HepG2 (cell line): ENCODE data around the gene MEI1. TPM values are rescaled to one million over a fixed set of nuclear protein-coding genes. Genes with fewer than 3 reads are reported as not detected.

Experiments used
- ATAC-seq: fragments of 200-7000 bp; cut with Tn5 transposase; 3 replicates; pipeline ENCODE4 v1.9.1; 2020; ENCODE audit warnings: mild to moderate bottlenecking, moderate library complexity
- BruUV-seq: library from RNA; stranded (reverse); fragments of 400-500 nt; replicated peaks from 2 replicates; lab custom pipeline; 2021; lab: Mats Ljungman, UMichigan
- CTCF ChIA-PET: fragments of 300-600 bp; formaldehyde crosslinking; extraction: SDS; loops from one replicate; lab custom pipeline; 2021; ENCODE audit warnings: low total read pairs, inconsistent platforms, low intra/inter-chr PET ratio; lab: Yijun Ruan, JAX
- POLR2A ChIA-PET: fragments of 350-600 bp; sonication (Branson Sonifier 250); formaldehyde crosslinking; loops from one replicate; lab custom pipeline; 2020; ENCODE audit warnings: antibody characterized with exemption, inconsistent platforms; lab: Yijun Ruan, JAX
- DNase-seq: peaks from one replicate; pipeline ENCODE4 v3.0.0-alpha.2; 2015; ENCODE audit warnings: low spot score
- FAIRE-seq: peaks from 3 replicates; lab custom pipeline; 2011; peaks lifted over from hg19 to GRCh38; lab: Jason Lieb, UNC
- H2AFZ ChIP-seq: one replicate; pipeline ENCODE4 v1.6.1; 2011; ENCODE audit warnings: low read length, inconsistent platforms
- H3K27ac ChIP-seq: fragments of 300-600 bp; 3 replicates; pipeline ENCODE4 v1.8.0; 2011; ENCODE audit warnings: mixed run types, mild to moderate bottlenecking, mixed read lengths, low read length, inconsistent platforms; ENCODE audit not compliant: insufficient read depth; ENCODE audit errors: extremely low read length
- H3K27me3 ChIP-seq, 2 experiments: fragments of 200-600 bp in 1 of 2; 2 replicates in 1 of 2; 3 replicates in 1 of 2; pipeline versions ENCODE4 v1.6.0 to v1.8.0; 2011; ENCODE audit warnings: low read length in 2 of 2, mild to moderate bottlenecking in 2 of 2, moderate library complexity in 2 of 2, inconsistent platforms in 1 of 2; ENCODE audit not compliant: insufficient read depth in 2 of 2, control insufficient read depth in 1 of 2
- H3K36me3 ChIP-seq, 2 experiments: fragments of 200-600 bp in 1 of 2; replicated peaks in 1 of 2; 2 replicates in 1 of 2; 3 replicates in 1 of 2; pipeline versions ENCODE4 v1.5.1 to v1.8.0; 2011; ENCODE audit warnings: low read length in 2 of 2, inconsistent platforms in 1 of 2; ENCODE audit not compliant: insufficient read depth in 2 of 2, control insufficient read depth in 1 of 2
- H3K4me1 ChIP-seq: 2 replicates; pipeline ENCODE4 v1.5.1; 2012; ENCODE audit warnings: low read length, inconsistent platforms; ENCODE audit not compliant: insufficient read depth
- H3K4me2 ChIP-seq: 2 replicates; pipeline ENCODE4 v1.6.0; 2011; ENCODE audit warnings: low read depth, low read length, inconsistent platforms
- H3K4me3 ChIP-seq, 3 experiments: fragments of 200-600 bp in 1 of 3; sonication (generic), shearing (Covaris generic) in 1 of 3; replicated peaks in 1 of 3; 2 replicates each; pipeline ENCODE4 v1.5.1; 2011 to 2016; ENCODE audit warnings: low read length in 3 of 3, inconsistent platforms in 2 of 3, low read depth in 2 of 3, mild to moderate bottlenecking in 2 of 3, control low read depth in 1 of 3, mixed read lengths in 1 of 3; ENCODE audit not compliant: insufficient read depth in 1 of 3
- H3K79me2 ChIP-seq: one replicate; pipeline ENCODE4 v1.6.1; 2011; ENCODE audit warnings: low read length, inconsistent platforms; ENCODE audit not compliant: insufficient read depth
- H3K9ac ChIP-seq: 2 replicates; pipeline ENCODE4 v1.6.0; 2011; ENCODE audit warnings: mild to moderate bottlenecking, low read depth, low read length, inconsistent platforms; ENCODE audit not compliant: insufficient read depth
- H3K9me3 ChIP-seq: 2 replicates; pipeline ENCODE4 v1.5.1; 2012; ENCODE audit warnings: mild to moderate bottlenecking, low read length
- H4K20me1 ChIP-seq: 2 replicates; pipeline ENCODE4 v1.6.0; 2011; ENCODE audit warnings: inconsistent platforms, mild to moderate bottlenecking, low read length, moderate library complexity; ENCODE audit not compliant: insufficient read depth
- ADNP ChIP-seq: sonication (generic); formaldehyde crosslinking; IDR thresholded peaks from 2 replicates; pipeline ENCODE4 v1.4.0; 2020; ENCODE audit warnings: missing genetic modification reagents
- HDAC2 ChIP-seq: sonication (generic); formaldehyde crosslinking; IDR thresholded peaks from 2 replicates; pipeline ENCODE4 v1.4.0; 2020; ENCODE audit warnings: missing genetic modification reagents
- MAFF ChIP-seq: IDR thresholded peaks from 2 replicates; pipeline ENCODE4 v1.6.1; 2011; ENCODE audit warnings: low read depth, low read length, improper control_type of control experiment
- NKX3-1 ChIP-seq: sonication (generic); formaldehyde crosslinking; IDR thresholded peaks from 2 replicates; pipeline ENCODE4 v1.5.0; 2020; ENCODE audit warnings: missing genetic modification reagents
- SP2 ChIP-seq: sonication (generic); formaldehyde crosslinking; IDR thresholded peaks from 2 replicates; pipeline ENCODE4 v1.5.1; 2020; ENCODE audit warnings: mild to moderate bottlenecking, missing genetic modification reagents
- THYN1 ChIP-seq: sonication (generic); formaldehyde crosslinking; IDR thresholded peaks from 2 replicates; pipeline ENCODE4 v1.8.1; 2023; ENCODE audit warnings: low read depth, mild to moderate bottlenecking, moderate library complexity, missing genetic modification reagents, borderline replicate concordance
- ZFP36L2 ChIP-seq: sonication (generic); formaldehyde crosslinking; IDR thresholded peaks from 2 replicates; pipeline ENCODE4 v1.4.0; 2020; ENCODE audit warnings: missing genetic modification reagents
- ZNF546 ChIP-seq: sonication (generic); formaldehyde crosslinking; conservative IDR thresholded peaks from 2 replicates; pipeline ENCODE4 v1.8.1; 2023; ENCODE audit warnings: mild to moderate bottlenecking, missing genetic modification reagents
- ZNF782 ChIP-seq: sonication (generic); formaldehyde crosslinking; IDR thresholded peaks from 2 replicates; pipeline ENCODE4 v1.4.0; 2020; ENCODE audit warnings: missing genetic modification reagents, mild to moderate bottlenecking, borderline replicate concordance
- WGBS: methylation state at CpG from one replicate; pipeline ENCODE4 v1.1.6; 2017; ENCODE audit warnings: low lambda C conversion rate; 5-methylcytosine and 5-hydroxymethylcytosine counted together
- in situ Hi-C: cut with HindIII; loops from 2 replicates; pipeline ENCODE4 v1.10.0; 2017; ENCODE audit warnings: low pct_unique_long_range_greater_than_20kb; ENCODE audit not compliant: extremely low pct_ligation_motif_present
- intact Hi-C: fragments of 100-400 bp; cut with micrococcal nuclease; formaldehyde crosslinking; loops from one replicate; pipeline ENCODE4 v1.10.0; 2022; ENCODE audit not compliant: unreplicated experiment
- polyA plus RNA-seq, 8 experiments: library from polyadenylated mRNA; depleted of rRNA in 3 of 8; stranded (reverse) in 7 of 8; unstranded in 1 of 8; fragments of >200 nt; fragmentation: Illumina TruSeq in 4 of 8; extraction: Trizol in 4 of 8; gene quantifications; 2 replicates each; pipeline versions ENCODE4 v1.2.1 to v1.2.3, GENCODE V29; 2011 to 2016; ENCODE audit warnings: low read depth in 4 of 8, missing spikeins in 1 of 8, mixed read lengths in 1 of 8; ENCODE audit not compliant: insufficient read depth in 1 of 8
- total RNA-seq, 5 experiments: library from RNA; depleted of rRNA; stranded (reverse); fragments of >200 nt; fragmentation: Illumina TruSeq; extraction: Trizol; gene quantifications; 2 replicates each; pipeline ENCODE4 v1.2.3, GENCODE V29; 2016; ENCODE audit warnings: low read depth in 1 of 5
- TF ChIP-seq, protein P1 (sequence below), 2 experiments: sonication (generic) in 1 of 2; formaldehyde crosslinking in 1 of 2; IDR thresholded peaks; 2 replicates each; pipeline versions ENCODE4 v1.4.0 to v1.6.1; 2018 to 2020; ENCODE audit warnings: missing genetic modification reagents in 2 of 2, borderline replicate concordance in 1 of 2, low read depth in 1 of 2, mild to moderate bottlenecking in 1 of 2, missing biosample characterization in 1 of 2
- TF ChIP-seq, protein P2 (sequence below): IDR thresholded peaks from 2 replicates; pipeline ENCODE4 v1.6.1; 2016; ENCODE audit warnings: control low read depth

The MEI1 gene
- total and polyA plus RNA-seq, 2 of the 13 experiments (the other 11 are each of a cell fraction or from before 2014, with no cell fraction given): 0.75 to 1.9 TPM

DNA sequence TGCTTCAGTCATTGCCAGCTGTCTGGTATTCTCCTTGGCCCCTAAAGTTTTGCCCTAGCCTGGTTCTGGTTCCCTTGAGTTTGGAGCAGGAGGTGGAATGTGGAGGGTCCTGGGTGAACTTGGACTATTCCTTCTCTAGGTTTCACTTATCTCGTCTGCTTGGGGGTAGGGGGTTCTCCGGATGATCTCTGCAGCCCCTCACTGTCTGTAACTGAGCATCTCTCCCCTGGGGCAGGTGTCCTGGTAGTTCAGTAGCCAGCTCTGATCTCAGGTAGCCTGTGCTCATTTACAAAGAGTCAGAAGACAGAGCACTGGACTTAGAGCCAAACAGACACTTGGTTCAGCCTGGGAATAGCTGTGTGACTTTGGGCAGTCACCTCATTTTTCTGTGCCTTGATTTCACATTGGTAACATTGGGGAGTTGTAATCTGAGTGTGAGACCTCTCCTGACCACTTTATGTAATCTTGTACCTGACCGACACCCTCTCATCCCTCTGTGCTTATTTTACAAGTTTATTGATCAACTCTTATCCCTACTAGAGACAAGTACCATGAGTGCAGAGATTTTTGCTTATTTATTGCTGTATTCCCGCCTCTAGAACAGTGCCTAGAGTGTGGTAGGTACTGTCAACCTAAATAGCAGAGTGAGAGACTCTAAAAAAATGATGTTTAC is 102.0 kb downstream of the MEI1 start (continued):
- TF ChIP-seq ADNP (CRISPR knock-in tag) (0 out of 2 replicates have a peak, but pooled peaks have one; percentile 33), THYN1 (CRISPR knock-in tag) (no peak)
- TF ChIP-seq, all 625 proteins: peak for 5

DNA sequence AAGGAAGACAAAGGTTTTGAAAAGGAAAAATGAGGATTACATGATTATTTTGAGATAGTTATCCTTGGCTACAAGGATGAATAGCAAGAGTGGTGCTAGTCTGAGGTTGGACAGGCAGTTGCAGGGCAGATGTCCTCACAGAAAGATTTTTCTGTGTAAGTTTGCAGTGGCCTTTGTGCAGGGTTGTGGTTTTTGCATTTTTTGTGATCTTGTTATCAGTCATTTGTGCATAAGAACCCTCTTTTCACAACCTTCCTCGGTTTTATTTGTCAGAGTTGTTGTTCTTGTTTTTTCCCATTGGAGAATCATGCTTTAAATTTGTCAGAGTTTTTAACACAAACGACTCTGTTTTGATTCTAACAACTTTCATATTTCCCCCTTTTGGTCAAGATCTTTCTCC is 102.6 kb downstream of the MEI1 start:
- FAIRE-seq: peak; percentile 15
- ChIA-PET CTCF (no interaction called here), POLR2A (interaction anchor here (1.7 to 3.0 kb wide), 3 partner anchors 15 to 105 kb away, joined by 7 to 45 read pairs (median 13); partner anchors contain the start of gene SREBF2)
- Histone ChIP-seq H3K4me2 (peak overlapping the region; percentile 87), H3K9ac (peak overlapping the region; percentile 89), H3K4me3 (peak overlapping the region; percentile 71 to 92 (median 86); a peak in 5 of 6 replicates), H3K27me3 (no peaks in the 10 kb centered on the region; a peak in 1 of 5 replicates), H3K4me1 (peaks cover 37% of the 10 kb centered on the region), H3K27ac (peak overlapping the region; percentile 87), H3K36me3 (no peaks in the 10 kb centered on the region; a peak in 1 of 5 replicates), H3K79me2 (peaks cover 35% of the 10 kb centered on the region), H2AFZ (no peak overlapping the region)
- intact Hi-C loops: no loop called here
- 19% methylated on average over 2 of the region's 2 CpGs for WGBS
- BruUV-seq: no TSS peak
- no peak for DNase-seq
- no peak for TF ChIP-seq MAFF
- TF ChIP-seq, protein P1, sequence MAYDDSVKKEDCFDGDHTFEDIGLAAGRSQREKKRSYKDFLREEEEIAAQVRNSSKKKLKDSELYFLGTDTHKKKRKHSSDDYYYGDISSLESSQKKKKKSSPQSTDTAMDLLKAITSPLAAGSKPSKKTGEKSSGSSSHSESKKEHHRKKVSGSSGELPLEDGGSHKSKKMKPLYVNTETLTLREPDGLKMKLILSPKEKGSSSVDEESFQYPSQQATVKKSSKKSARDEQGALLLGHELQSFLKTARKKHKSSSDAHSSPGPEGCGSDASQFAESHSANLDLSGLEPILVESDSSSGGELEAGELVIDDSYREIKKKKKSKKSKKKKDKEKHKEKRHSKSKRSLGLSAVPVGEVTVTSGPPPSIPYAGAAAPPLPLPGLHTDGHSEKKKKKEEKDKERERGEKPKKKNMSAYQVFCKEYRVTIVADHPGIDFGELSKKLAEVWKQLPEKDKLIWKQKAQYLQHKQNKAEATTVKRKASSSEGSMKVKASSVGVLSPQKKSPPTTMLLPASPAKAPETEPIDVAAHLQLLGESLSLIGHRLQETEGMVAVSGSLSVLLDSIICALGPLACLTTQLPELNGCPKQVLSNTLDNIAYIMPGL (CRISPR knock-in tag; IDR thresholded peaks at IDR 0.05; ENCODE audit: borderline replicate concordance in 1 of 2, low read depth in 1 of 2): no peak
- no peak for TF ChIP-seq SP2
- TF ChIP-seq ZFP36L2 (CRISPR knock-in tag): no peak
- no peak for TF ChIP-seq ZNF782
- TF ChIP-seq, protein P2, sequence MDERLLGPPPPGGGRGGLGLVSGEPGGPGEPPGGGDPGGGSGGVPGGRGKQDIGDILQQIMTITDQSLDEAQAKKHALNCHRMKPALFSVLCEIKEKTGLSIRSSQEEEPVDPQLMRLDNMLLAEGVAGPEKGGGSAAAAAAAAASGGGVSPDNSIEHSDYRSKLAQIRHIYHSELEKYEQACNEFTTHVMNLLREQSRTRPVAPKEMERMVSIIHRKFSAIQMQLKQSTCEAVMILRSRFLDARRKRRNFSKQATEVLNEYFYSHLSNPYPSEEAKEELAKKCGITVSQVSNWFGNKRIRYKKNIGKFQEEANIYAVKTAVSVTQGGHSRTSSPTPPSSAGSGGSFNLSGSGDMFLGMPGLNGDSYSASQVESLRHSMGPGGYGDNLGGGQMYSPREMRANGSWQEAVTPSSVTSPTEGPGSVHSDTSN (CRISPR knock-in tag): no peak
- TF ChIP-seq ZNF546 (CRISPR knock-in tag): no peak
- TF ChIP-seq NKX3-1 (CRISPR knock-in tag): no peak
- no peak for TF ChIP-seq HDAC2 (CRISPR knock-in tag)
- TF ChIP-seq, all 625 proteins: peak for 0
- Histone ChIP-seq H3K9me3 (no peaks in the 10 kb centered on the region), H4K20me1 (no peaks in the 10 kb centered on the region)
- ATAC-seq: no peak
- in situ Hi-C loops: no loop called here
